ENCODE measurements around the gene SLC43A2.

GRCh38 chr17:1649844-1650501 lies 21.3 kb upstream of the SLC43A2 start, which contains the start of gene RILP:
- TF ChIP-seq CTCF (IDR thresholded peaks at IDR 0.05) (no peak), POLR2A (IDR thresholded peaks at IDR 0.05) (peak in 1 of 4 donors; percentile 58), POLR2AphosphoS5 (IDR thresholded peaks at IDR 0.05) (peak; percentile 50 to 69)

Measured in upper lobe of left lung (tissue), 4 donors.